Measurements from ENCODE around the gene GMPR. TPM values are rescaled to one million over a fixed set of nuclear protein-coding genes. Genes with fewer than 3 reads are reported as not detected.

Gene GMPR
- total and polyA plus RNA-seq, 3 experiments from 2014 or later = 0.66 to 1.4 (median 0.82) TPM

- Mint-ChIP-seq H3K4me3 (peak overlapping the region in 1 of 7 donors; percentile 51), H3K27ac (no peak overlapping the region), H3K36me3 (peaks cover 0 to 5% (median under 1%) of the 10 kb centered on the region in 3 donors), H3K4me1 (peaks cover 3 to 5% (median 4%) of the 10 kb centered on the region in 3 donors), H3K9me3 (no peaks in the 10 kb centered on the region), H3K27me3 (peaks cover 2 to 4% of the 10 kb centered on the region in 2 donors)
- Histone ChIP-seq H3K9me3 (ENCODE audit: low read length) (no peaks in the 10 kb centered on the region), H3K27ac (ENCODE audit: low read depth, low read length) (no peak overlapping the region), H3K4me1 (ENCODE audit: insufficient read depth, low read length) (no peaks in the 10 kb centered on the region), H3K36me3 (ENCODE audit: insufficient read depth, low read length) (no peaks in the 10 kb centered on the region), H3K4me3 (ENCODE audit: low read length) (no peak overlapping the region), H3K27me3 (ENCODE audit: insufficient read depth, low read length, poor library complexity, severe bottlenecking) (no peaks in the 10 kb centered on the region)
- ChIA-PET POLR2A (no interaction called here), CTCF (interaction anchor here (2.0 kb wide), 1 partner anchor 8 kb away, joined by 6 read pairs; no protein-coding TSS in a partner anchor)
- DNase-seq = no peak
Observed at GRCh38 chr6:16294371-16294770, 56.0 kb downstream of the GMPR start.

GRCh38 chr6:16295060-16295459 is 56.7 kb downstream of the GMPR start:
- no peak for DNase-seq
- Histone ChIP-seq H3K27ac (ENCODE audit: low read depth, low read length) (no peak overlapping the region), H3K27me3 (ENCODE audit: insufficient read depth, low read length, poor library complexity, severe bottlenecking) (no peaks in the 10 kb centered on the region), H3K9me3 (ENCODE audit: low read length) (no peaks in the 10 kb centered on the region), H3K4me3 (ENCODE audit: low read length) (no peak overlapping the region), H3K4me1 (ENCODE audit: insufficient read depth, low read length) (no peaks in the 10 kb centered on the region), H3K36me3 (ENCODE audit: insufficient read depth, low read length) (no peaks in the 10 kb centered on the region)
- Mint-ChIP-seq H3K36me3 (peaks cover 4 to 12% (median 6%) of the 10 kb centered on the region in 3 donors), H3K4me1 (peaks cover 3 to 5% (median 4%) of the 10 kb centered on the region in 3 donors), H3K4me3 (no peak overlapping the region), H3K27ac (peak overlapping the region in 1 of 8 donors; percentile 4), H3K27me3 (peaks cover 0 to 4% of the 10 kb centered on the region in 2 donors), H3K9me3 (no peaks in the 10 kb centered on the region)
- ChIA-PET POLR2A (no interaction called here), CTCF (interaction anchor here (2.0 kb wide), 1 partner anchor 9 kb away, joined by 6 read pairs; no protein-coding TSS in a partner anchor)

DNA sequence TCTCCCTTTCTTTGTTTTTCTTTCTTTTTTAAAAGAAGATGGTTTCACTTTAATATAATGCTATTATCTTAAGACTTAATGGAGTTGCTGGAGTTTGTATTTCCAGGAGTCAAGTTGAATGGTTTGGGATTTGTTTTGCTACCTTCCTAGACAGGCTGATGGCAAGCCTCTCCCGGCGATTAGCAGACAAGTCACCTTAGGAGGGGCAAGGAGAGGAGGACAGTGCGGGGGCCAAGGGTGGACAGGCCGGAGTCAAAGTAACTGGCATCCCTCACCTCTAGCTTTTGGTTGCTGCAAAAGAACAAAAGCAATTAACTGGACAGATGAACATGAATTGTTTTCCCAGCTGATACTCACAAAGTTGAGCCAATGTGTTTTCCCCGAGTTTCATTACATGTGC is 57.1 kb downstream of the GMPR start:
- Mint-ChIP-seq H3K9me3 (no peaks in the 10 kb centered on the region), H3K4me3 (no peak overlapping the region), H3K36me3 (peaks cover 4 to 13% (median 7%) of the 10 kb centered on the region in 3 donors), H3K27ac (peak overlapping the region in 1 of 8 donors; percentile 76), H3K27me3 (peaks cover 0 to 2% of the 10 kb centered on the region in 2 donors), H3K4me1 (peaks cover 3 to 5% (median 4%) of the 10 kb centered on the region in 3 donors)
- no peaks in the 10 kb centered on the region for H3K27me3 ChIP-seq (ENCODE audit: insufficient read depth, low read length, poor library complexity, severe bottlenecking)
- no peak overlapping the region for H3K27ac ChIP-seq (ENCODE audit: low read depth, low read length)
- no peaks in the 10 kb centered on the region for H3K4me1 ChIP-seq (ENCODE audit: insufficient read depth, low read length)
- no peaks in the 10 kb centered on the region for H3K9me3 ChIP-seq (ENCODE audit: low read length)
- no peak for DNase-seq
- H3K4me3 ChIP-seq (ENCODE audit: low read length) = no peak overlapping the region
- CTCF ChIA-PET = interaction anchor here (2.0 kb wide), 1 partner anchor 9 kb away, joined by 6 read pairs; no protein-coding TSS in a partner anchor
- no peaks in the 10 kb centered on the region for H3K36me3 ChIP-seq (ENCODE audit: insufficient read depth, low read length)
- POLR2A ChIA-PET = no interaction called here

- POLR2A ChIA-PET = no interaction called here
- Histone ChIP-seq H3K36me3 (ENCODE audit: insufficient read depth, low read length) (no peaks in the 10 kb centered on the region), H3K9me3 (ENCODE audit: low read length) (no peaks in the 10 kb centered on the region), H3K27me3 (ENCODE audit: insufficient read depth, low read length, poor library complexity, severe bottlenecking) (no peaks in the 10 kb centered on the region), H3K4me3 (ENCODE audit: low read length) (no peak overlapping the region), H3K27ac (ENCODE audit: low read depth, low read length) (no peak overlapping the region), H3K4me1 (ENCODE audit: insufficient read depth, low read length) (no peaks in the 10 kb centered on the region)
- H3K36me3 Mint-ChIP-seq = peaks cover 4 to 19% (median 7%) of the 10 kb centered on the region in 3 donors
- CTCF ChIA-PET = interaction anchor here (2.0 kb wide), 1 partner anchor 10 kb away, joined by 6 read pairs; no protein-coding TSS in a partner anchor
- no peaks in the 10 kb centered on the region for H3K9me3 Mint-ChIP-seq
- H3K4me1 Mint-ChIP-seq = peaks cover 3 to 5% (median 4%) of the 10 kb centered on the region in 3 donors
- H3K27me3 Mint-ChIP-seq = no peaks in the 10 kb centered on the region
- H3K27ac Mint-ChIP-seq = peak overlapping the region in 2 of 8 donors; percentile 46 to 54
- no peak for DNase-seq
- H3K4me3 Mint-ChIP-seq = no peak overlapping the region
Observed at GRCh38 chr6:16296061-16296670, 57.8 kb downstream of the GMPR start.

DNA sequence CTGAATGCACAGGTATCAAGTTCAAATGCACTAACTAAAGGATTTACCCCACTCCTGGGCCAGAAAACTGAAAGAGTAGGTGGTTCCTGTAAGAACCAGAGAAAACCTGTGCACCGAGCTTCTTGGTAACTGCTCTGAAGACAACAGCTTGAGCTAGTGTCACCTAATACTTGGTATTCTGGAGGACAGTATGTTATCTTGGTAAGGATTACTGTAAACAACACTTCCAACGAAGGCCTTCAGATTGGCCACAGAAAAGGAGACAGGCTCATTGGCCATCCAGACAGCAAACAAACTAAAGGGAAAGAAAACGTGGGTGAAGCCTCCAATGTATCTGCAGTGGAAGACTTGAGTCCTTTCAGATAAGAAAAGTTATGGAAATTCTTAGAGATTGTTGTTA is 61.5 kb downstream of the GMPR start:
- no peak overlapping the region for H3K27ac Mint-ChIP-seq

GRCh38 chr6:16301511-16301910 is 63.1 kb downstream of the GMPR start:
- Mint-ChIP-seq H3K4me1 (peaks cover 0 to 5% (median 3%) of the 10 kb centered on the region in 3 donors), H3K36me3 (peaks cover 7 to 70% (median 19%) of the 10 kb centered on the region in 3 donors), H3K4me3 (no peak overlapping the region), H3K27me3 (no peaks in the 10 kb centered on the region), H3K9me3 (no peaks in the 10 kb centered on the region), H3K27ac (no peak overlapping the region)
- Histone ChIP-seq H3K4me1 (ENCODE audit: insufficient read depth, low read length) (no peaks in the 10 kb centered on the region), H3K36me3 (ENCODE audit: insufficient read depth, low read length) (no peaks in the 10 kb centered on the region), H3K27me3 (ENCODE audit: insufficient read depth, low read length, poor library complexity, severe bottlenecking) (no peaks in the 10 kb centered on the region), H3K4me3 (ENCODE audit: low read length) (no peak overlapping the region), H3K27ac (ENCODE audit: low read depth, low read length) (no peak overlapping the region), H3K9me3 (ENCODE audit: low read length) (no peaks in the 10 kb centered on the region)
- ChIA-PET POLR2A (no interaction called here), CTCF (interaction anchor here (1.3 kb wide), 1 partner anchor 17 kb away, joined by 3 read pairs; no protein-coding TSS in a partner anchor)
- DNase-seq = no peak

More for the DNA sequence above, 61.5 kb downstream of the GMPR start:
- CTCF ChIA-PET = no interaction called here
- Histone ChIP-seq H3K27me3 (ENCODE audit: insufficient read depth, low read length, poor library complexity, severe bottlenecking) (no peaks in the 10 kb centered on the region), H3K9me3 (ENCODE audit: low read length) (no peaks in the 10 kb centered on the region), H3K27ac (ENCODE audit: low read depth, low read length) (no peak overlapping the region), H3K4me3 (ENCODE audit: low read length) (no peak overlapping the region), H3K36me3 (ENCODE audit: insufficient read depth, low read length) (no peaks in the 10 kb centered on the region), H3K4me1 (ENCODE audit: insufficient read depth, low read length) (no peaks in the 10 kb centered on the region)
- H3K27me3 Mint-ChIP-seq = no peaks in the 10 kb centered on the region
- H3K9me3 Mint-ChIP-seq = no peaks in the 10 kb centered on the region
- POLR2A ChIA-PET = no interaction called here
- DNase-seq = no peak
- peaks cover 7 to 54% (median 10%) of the 10 kb centered on the region in 3 donors for H3K36me3 Mint-ChIP-seq
- H3K4me3 Mint-ChIP-seq = no peak overlapping the region
- H3K4me1 Mint-ChIP-seq = peaks cover 3 to 5% (median 4%) of the 10 kb centered on the region in 3 donors

- no peaks in the 10 kb centered on the region for H3K4me1 ChIP-seq (ENCODE audit: insufficient read depth, low read length)
- no peak overlapping the region for H3K27ac ChIP-seq (ENCODE audit: low read depth, low read length)
- H3K9me3 Mint-ChIP-seq = no peaks in the 10 kb centered on the region
- H3K36me3 Mint-ChIP-seq = peaks cover 7 to 78% (median 22%) of the 10 kb centered on the region in 3 donors
- H3K4me3 ChIP-seq (ENCODE audit: low read length) = no peak overlapping the region
- no peak for DNase-seq
- peaks cover 0 to 8% (median 3%) of the 10 kb centered on the region in 3 donors for H3K4me1 Mint-ChIP-seq
- CTCF ChIA-PET = no interaction called here
- H3K36me3 ChIP-seq (ENCODE audit: insufficient read depth, low read length) = no peaks in the 10 kb centered on the region
- POLR2A ChIA-PET = no interaction called here
- H3K27me3 Mint-ChIP-seq = no peaks in the 10 kb centered on the region
- no peaks in the 10 kb centered on the region for H3K9me3 ChIP-seq (ENCODE audit: low read length)
- no peaks in the 10 kb centered on the region for H3K27me3 ChIP-seq (ENCODE audit: insufficient read depth, low read length, poor library complexity, severe bottlenecking)
- peak overlapping the region in 1 of 8 donors; percentile 36 for H3K27ac Mint-ChIP-seq
- H3K4me3 Mint-ChIP-seq = no peak overlapping the region
Observed at GRCh38 chr6:16302721-16303552, 64.5 kb downstream of the GMPR start.

GRCh38 chr6:16305246-16305725 is 66.9 kb downstream of the GMPR start:
- Mint-ChIP-seq H3K4me3 (no peak overlapping the region), H3K36me3 (peaks cover 4 to 81% (median 22%) of the 10 kb centered on the region in 3 donors), H3K9me3 (no peaks in the 10 kb centered on the region), H3K27me3 (no peaks in the 10 kb centered on the region), H3K4me1 (peaks cover 3 to 8% (median 3%) of the 10 kb centered on the region in 3 donors), H3K27ac (no peak overlapping the region)
- no peak for DNase-seq
- ChIA-PET POLR2A (no interaction called here), CTCF (no interaction called here)
- H3K27ac ChIP-seq (ENCODE audit: low read depth, low read length) = no peak overlapping the region
- no peaks in the 10 kb centered on the region for H3K4me1 ChIP-seq (ENCODE audit: insufficient read depth, low read length)
- no peaks in the 10 kb centered on the region for H3K27me3 ChIP-seq (ENCODE audit: insufficient read depth, low read length, poor library complexity, severe bottlenecking)
- no peaks in the 10 kb centered on the region for H3K9me3 ChIP-seq (ENCODE audit: low read length)
- no peak overlapping the region for H3K4me3 ChIP-seq (ENCODE audit: low read length)
- H3K36me3 ChIP-seq (ENCODE audit: insufficient read depth, low read length) = no peaks in the 10 kb centered on the region
